Stimulated activated CD8-positive, alpha-beta memory T cell treated with anti-CD3 and anti-CD28 coated beads, Interleukin-12 subunit alpha, Interleukin-12 subunit beta, amount 100 ng/mL, for 4 hours (primary cell): Measurements from ENCODE around the gene SMAD3.

Experiments
- DNase-seq: peaks from one replicate; pipeline ENCODE4 v3.0.0-alpha.2; 2020; ENCODE audit warnings: low read depth

SMAD3 gene

DNA sequence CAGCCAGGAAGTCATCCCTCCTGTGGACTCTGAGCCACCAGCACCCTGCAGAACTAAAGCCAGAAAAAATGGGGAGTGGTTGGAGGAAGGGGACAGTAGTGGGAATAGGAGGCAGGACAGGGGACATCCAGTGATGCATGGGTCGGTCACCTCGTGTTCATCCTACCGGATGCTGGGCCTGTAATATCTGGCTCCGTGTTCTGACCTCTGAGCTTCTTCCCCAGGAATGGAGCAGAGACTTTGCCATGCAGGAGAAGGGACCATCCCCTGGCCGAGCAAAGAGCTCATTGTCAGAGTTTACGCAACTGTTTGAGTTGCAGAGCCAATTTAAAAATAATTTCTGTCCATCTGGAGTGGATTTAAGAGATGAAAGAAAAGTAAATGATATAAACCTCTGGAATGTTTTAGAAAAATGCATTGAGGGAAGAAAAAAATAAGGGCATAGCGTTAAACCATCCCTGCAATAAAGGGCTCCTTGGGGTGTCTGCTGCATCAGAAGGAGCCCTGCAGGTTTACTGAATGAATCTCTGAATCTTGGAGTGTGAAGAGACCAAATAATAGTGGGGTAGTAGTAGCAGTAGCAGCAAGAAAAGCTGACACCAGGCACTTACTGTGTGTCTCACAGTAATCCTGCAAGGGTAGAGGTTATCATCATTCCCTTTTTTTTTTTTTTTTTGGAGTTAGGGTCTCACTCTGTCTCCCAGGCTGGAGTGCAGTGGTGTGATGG lies 118.2 kb downstream of the SMAD3 start:
- no peak for DNase-seq

DNA sequence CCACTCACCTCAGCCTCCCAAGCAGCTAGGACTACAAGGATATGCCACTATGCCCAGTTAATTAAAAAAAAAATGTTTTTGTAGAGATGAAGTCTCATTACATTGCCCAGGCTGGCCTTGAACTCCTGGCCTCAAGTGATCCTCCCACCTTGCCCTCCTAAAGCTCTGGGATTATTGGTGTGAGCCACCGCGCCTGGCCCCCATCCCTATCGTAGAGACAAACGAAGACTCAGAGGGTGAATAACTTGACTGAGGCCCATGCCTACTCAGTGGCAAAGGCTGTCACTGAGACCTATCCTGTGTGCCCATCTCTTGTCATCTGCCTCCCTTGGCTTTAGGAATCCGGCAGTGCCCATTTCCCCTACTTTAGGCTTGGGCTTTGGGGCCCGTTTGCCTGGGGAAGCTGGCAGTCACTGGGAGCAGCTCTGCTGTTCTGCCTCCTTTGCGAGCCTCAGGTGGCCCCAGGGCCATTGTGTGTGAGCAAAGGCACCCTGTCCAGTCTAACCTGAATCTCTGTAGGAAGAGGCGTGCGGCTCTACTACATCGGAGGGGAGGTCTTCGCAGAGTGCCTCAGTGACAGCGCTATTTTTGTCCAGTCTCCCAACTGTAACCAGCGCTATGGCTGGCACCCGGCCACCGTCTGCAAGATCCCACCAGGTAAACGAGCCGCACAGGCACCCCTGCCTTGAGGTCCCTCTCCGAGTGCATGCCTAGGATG lies 119.0 kb downstream of the SMAD3 start:
- no peak for DNase-seq

DNA sequence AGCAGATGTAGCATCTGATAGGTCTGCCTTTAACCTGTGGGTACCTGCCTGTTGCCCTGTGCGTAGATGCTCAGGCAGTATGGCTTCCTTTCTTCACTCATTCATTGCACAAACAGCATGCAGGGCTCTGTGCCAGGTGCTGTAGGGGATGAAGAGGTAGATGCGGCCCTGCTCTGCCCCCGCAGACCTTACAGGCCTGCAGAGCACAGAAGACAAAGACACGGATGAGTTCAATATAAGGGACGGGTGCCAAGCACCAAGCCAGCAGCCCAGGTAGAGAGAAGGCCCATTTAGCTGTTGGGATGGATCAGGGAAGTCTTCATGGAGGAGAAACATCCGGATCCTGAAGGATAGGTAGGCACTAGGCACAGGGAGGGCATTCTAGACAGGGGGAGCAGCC lies 119.6 kb downstream of the SMAD3 start:
- DNase-seq = no peak

DNA sequence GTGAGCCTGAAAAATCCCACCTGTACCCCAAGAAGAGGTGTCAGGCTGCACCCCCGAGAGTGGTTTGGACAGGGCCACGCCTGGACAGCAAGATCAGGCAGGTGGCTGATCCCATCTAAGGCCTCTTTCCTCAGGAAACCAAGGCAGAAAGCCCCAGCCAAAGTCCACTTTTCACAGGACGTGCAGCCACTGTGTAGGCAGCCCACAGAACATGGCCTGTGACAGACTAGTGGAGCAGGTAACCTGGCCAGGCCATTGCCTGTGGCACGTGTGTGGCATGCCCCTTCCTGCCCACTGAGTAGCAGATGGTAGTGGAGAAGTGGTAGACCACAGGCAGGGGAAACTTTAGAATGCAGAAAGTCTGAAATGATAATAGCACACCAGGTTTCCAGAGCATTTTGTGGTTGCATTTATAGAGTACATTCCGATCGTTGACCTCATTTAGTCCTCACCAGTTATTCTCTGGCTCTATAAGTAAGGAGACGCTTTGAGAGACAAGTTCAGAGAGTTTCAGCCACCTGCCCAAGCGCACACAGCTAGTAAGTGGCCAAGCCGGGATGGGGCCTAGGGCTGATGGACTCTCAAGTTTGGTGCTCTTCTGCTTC lies 120.3 kb downstream of the SMAD3 start:
- DNase-seq = no peak

DNA sequence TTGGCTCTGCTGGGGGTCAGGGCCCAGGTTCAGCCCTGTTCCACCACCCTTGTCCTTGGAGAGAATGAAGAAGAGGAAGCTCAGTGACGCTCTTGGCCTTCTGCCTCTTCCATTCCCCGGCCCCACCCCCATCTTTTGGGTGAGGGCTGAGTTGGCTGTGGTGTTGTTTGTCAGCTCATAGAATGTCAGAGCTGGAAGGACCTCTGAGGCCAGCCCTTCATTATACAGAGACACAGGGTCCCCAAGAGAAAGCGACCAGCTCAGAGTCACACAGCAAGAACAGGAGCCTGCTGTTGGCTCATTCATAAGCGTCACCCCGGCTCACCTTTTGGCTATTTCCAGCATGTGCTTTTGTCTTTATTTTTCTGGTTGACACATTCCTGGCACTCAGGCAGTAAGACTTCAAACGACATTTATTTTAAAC lies 120.8 kb downstream of the SMAD3 start:
- no peak for DNase-seq

DNA sequence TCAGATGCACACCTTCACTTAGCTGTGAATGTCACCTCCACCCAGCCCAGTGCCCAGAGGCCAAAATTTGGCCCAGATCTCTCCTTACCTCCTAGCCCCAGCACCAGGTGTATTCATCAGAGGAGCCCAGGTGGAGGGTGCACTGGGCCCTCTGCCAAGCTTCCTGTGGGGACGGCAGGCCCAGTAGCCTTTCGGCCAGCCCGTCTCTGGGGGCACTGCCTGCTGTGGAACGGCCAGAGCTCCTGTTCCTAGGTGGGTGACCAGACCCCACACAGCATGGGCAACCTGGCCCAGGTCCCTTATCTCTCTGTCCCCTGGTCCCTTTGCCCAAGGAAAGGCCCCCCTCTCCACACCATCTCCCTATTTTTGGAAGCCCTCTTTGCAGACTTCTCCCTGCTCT lies 121.3 kb downstream of the SMAD3 start:
- no peak for DNase-seq

DNA sequence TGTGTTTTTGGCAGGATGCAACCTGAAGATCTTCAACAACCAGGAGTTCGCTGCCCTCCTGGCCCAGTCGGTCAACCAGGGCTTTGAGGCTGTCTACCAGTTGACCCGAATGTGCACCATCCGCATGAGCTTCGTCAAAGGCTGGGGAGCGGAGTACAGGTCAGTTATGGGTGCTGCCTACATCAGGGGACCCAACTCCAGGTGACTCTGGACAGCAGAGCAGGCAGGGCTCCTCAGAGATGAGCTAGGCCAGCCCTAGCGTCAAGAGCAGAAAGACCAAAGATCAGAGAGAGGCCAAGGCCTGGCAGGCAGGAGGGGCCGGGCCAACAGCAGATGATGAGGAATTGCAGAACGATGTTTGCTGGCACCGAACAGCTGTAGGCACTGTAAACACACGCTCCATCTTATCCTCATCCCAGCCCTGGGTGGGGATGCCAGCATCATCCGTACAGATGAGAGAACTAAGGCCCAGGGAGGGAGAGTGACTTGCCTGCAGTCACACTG lies 122.0 kb downstream of the SMAD3 start:
- no peak for DNase-seq

DNA sequence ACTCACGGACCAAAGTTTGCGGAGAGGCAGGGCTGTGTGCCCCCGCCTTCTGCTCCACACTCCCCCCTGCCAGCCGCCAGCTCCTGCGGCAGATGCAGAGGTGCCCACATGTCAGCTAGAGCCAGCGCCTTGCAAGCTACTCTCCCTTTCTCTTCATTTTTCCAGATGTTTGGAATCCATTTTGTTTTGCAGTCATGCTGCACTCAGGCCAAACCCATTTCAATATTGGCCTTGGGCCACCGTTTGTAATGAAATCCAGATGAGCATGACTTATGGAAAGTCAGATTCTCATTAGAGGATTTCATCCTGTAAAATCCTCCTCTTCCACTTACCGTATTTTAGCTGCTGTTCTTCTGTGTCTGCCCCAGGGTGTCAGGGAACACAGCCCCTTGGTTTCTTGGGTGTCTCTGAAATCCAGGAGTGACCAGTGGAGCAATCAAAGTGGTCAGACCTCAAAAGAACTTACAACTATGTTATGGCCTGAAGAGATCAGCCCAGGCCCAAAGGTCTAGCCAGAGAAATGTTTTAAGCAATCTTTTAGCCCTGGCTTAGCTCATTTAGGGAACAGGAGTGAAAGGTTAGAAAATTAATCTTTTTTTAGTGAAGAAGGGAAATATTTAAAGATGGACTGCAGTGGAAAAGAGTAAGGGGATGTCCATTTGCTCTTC lies 123.3 kb downstream of the SMAD3 start:
- no peak for DNase-seq

DNA sequence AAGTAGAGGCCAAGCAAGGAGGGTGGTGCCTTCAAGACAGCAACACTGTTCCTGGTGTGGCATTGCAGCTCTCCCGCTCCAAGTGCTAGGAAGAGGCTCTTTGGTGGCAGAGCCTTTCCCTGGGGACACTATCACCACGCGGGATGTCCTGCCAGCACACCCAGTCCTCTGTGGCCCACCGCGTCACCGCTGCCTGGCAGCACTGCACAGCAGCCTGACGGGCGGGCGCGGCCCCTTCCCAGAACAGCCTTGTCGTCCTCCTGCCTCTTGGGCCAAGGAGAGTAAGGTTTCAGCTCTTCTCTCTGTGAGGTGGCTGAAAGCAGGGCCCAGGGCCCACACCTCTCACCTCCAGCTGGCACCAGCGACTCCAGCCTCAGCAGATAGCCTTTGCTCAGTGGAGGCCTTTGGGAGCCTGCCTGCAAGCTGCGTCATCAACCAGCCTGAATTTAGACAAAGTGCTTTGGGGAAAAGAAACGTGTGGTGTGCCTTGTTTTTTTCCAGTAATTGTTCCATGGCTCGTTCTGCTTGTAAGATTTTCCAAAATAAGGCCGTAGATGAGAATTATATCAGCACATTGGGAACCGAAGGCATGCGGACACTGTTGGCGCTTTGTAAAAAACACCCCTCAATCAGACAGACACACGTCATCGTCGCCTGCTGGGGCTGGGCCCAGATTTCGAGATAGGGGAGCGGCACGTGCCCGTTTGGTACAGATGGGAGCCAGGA lies 124.1 kb downstream of the SMAD3 start:
- no peak for DNase-seq

DNA sequence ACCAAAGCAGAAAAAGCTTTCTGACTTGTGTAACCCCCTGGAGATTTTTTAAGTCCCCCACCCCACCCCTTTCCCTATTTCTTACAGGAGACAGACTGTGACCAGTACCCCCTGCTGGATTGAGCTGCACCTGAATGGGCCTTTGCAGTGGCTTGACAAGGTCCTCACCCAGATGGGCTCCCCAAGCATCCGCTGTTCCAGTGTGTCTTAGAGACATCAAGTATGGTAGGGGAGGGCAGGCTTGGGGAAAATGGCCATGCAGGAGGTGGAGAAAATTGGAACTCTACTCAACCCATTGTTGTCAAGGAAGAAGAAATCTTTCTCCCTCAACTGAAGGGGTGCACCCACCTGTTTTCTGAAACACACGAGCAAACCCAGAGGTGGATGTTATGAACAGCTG lies 124.9 kb downstream of the SMAD3 start:
- no peak for DNase-seq

DNA sequence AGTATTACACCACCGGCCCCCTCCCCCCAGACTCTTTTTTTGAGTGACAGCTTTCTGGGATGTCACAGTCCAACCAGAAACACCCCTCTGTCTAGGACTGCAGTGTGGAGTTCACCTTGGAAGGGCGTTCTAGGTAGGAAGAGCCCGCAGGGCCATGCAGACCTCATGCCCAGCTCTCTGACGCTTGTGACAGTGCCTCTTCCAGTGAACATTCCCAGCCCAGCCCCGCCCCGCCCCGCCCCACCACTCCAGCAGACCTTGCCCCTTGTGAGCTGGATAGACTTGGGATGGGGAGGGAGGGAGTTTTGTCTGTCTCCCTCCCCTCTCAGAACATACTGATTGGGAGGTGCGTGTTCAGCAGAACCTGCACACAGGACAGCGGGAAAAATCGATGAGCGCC lies 125.4 kb downstream of the SMAD3 start:
- DNase-seq = no peak

DNA sequence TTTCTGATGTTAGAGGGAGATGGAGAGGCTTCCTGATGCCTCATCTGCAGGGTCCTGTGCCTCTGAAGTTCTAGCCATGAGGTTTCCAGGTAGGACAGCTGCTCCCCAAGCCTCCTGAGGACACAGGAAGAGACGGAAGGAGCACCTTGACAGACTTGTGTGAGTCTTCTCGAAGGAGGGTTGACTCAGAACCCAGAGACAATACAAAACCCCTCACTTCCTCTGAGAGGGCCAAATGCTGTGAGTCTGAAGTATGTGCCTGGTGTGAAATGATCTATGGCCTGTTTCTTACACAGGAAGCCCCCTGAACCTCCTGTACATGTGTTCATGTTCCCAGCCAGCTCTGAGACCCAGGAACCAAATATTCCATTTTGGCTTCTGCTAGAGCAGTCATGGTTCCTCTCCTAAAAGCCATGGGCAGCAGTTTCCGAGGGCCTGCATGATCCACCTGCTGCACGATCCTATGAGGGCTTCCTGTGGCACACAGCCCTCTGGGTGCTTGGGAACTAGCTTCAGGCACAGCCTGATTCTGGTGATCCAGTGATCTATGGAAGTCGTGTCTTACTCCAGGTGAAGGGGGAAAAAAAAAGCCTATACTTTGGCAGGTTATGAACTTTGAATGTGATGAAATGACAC lies 126.9 kb downstream of the SMAD3 start:
- DNase-seq = no peak

DNA sequence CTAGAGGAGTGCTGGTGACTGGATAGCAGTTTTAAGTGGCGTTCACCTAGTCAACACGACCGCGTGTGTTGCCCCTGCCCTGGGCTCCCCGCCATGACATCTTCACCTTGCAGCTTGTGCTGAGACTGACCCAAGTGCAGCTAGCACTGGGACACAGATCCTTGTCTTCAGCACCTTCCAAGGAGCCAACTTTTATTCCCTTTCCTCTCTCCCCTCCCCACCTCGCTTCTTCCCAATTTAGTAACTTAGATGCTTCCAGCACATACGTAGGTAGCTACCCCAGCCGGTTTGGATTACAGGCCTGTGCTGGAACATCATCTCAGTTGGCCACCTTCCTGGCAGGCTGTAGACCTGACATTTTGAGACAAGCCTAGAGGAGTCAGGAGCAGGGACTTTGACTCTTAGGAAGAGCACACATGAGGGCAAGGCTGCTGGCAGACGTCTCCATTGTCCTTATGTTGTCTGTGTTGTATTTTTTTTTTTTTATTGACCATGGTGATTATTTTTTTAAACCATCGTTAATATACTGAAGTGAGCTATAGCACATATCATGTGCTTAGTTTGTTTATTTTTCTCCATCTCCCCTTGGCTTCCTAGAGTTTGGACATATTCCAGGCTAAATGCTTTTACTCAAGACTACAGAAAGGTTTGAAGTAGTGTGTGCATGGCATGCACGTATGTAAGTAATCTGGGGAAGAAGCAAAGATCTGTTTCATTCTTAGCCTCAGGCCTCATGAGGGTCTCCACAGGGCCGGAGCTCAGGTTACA lies 128.0 kb downstream of the SMAD3 start:
- no peak for DNase-seq

DNA sequence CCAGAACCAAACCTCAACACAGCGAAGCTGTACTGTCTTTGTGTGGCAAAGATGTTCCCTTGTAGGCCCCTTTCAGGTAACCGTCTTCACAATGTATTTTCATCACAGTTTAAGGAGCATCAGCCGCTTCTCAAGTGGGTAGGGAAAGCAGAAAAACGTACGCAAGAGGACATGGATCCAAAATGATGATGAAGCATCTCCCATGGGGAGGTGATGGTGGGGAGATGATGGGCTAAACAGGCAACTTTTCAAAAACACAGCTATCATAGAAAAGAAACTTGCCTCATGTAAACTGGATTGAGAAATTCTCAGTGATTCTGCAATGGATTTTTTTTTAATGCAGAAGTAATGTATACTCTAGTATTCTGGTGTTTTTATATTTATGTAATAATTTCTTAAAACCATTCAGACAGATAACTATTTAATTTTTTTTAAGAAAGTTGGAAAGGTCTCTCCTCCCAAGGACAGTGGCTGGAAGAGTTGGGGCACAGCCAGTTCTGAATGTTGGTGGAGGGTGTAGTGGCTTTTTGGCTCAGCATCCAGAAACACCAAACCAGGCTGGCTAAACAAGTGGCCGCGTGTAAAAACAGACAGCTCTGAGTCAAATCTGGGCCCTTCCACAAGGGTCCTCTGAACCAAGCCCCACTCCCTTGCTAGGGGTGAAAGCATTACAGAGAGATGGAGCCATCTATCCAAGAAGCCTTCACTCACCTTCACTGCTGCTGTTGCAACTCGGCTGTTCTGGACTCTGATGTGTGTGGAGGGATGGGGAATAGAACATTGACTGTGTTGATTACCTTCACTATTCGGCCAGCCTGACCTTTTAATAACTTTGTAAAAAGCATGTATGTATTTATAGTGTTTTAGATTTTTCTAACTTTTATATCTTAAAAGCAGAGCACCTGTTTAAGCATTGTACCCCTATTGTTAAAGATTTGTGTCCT lies 129.0 kb downstream of the SMAD3 start:
- DNase-seq = no peak

DNA sequence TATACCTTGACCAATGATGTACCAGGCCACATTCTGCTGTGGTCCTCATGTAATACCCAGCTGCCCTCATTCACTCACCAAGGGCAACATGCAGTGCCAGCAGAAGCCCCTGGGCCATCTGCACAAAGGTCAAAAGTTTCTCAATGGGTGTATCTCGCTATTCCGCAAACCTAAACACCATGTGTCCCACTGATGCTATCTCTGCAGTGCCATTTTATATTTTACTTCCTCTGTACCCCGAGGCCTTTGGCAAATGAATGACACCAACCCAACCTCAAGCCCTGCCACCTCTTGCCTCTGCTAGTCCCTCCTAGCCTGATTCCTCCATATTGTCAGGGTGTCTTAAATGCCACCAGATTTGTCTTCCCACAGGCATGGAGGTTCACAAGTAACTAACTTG lies 129.9 kb downstream of the SMAD3 start:
- DNase-seq = no peak

DNA sequence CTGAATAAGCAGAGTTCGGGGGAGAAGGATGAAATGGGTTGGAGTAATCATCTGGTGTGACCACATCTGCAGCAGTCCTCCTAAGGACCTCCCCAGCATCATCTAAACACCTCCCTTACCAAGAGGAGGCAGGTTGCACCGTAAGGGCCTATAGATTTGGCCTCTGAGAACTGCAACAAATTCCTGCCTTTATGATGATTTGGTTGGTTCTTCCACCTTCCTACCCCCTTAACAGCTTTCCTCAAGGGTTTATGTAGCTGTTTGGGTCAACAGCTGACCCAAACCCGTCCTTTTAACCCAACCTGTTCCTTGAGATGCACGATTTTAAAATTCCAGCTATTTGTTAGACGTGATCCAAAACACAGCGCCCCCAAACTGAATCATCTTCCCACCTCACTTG lies 130.8 kb downstream of the SMAD3 start:
- DNase-seq = no peak

DNA sequence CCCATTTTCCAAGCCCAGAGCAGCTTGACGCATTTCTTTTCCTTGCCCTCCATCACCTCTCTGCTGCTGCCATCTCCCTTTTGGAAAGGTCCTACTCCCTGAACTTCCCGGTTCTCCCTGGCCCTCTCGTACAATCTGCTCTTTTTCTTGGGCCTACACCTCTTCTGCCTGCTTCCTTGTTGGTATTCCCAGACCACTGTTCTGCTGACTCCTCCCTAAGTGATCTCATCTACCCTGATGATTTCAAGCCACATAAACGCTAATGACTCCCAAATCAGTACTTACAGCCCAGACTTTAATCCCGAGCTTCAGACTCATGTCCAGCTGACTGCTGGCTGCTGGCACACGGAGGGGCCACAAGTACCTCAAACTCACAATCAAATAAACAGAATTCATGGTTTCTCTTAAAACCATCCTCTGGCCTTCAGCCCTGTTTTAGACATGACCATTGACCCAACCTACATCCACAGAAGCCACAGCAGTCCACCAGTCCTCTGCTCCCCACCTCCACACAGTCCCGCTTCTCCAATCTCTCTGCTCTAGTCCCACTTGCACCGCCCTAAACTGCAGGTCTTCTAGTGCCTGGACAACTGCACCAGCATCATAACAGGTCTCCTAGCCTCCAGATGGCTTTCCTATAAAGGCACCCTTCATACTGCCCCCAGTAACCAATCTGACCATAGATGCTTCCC lies 131.4 kb downstream of the SMAD3 start:
- no peak for DNase-seq

DNA sequence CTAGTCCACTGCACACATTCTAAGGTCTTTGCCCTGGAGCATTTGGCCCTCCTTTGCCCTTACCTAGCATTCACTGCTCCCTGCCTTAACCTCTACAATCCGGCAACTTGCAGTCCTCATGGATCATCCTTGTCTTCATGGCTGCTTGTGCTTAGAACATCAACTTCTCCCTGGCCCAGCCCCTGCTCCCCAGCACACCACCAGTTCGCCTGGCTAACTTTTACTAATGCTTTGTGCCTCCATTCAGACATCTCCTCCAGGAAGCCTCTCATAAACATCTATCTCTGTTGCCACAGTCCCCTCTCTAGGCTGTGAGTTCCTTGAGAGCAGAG lies 131.9 kb downstream of the SMAD3 start:
- no peak for DNase-seq

DNA sequence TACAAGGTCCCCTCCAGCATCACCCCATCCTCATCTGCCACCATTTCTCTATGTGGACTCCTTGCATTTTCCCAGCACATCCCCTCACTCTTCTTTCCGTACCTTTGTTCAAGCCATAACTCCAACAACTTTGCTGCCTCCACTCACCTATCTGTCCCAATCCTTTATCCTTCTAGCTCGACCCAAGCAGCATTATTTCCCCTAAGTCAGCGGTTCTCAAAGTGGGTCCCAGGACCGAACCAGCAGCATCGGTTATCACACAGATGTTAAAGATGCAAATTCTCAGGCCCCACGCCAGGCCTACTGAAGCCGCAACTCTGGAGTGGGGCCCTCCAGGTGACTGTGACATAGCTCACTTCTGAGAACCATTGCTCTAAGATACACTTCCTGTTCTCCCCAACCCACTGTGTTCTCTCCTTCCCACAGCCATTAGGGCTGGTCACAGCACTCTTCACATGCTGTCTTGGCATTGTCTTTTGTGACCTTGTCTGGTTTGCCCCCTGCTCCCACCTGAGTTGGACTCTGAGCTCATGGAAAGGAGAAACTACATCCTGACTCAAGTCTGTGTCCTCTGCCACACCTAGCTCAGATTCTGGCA lies 132.9 kb downstream of the SMAD3 start:
- DNase-seq = no peak
